ENCODE results near the gene TMEM63B.

- TF ChIP-seq ZNF263 (CRISPR knock-in tag; IDR thresholded peaks at IDR 0.05; ENCODE audit: borderline replicate concordance) (no peak), PCBP1 (IDR thresholded peaks at IDR 0.05; ENCODE audit: low read depth, low read length, poor library complexity, severe bottlenecking) (no peak), POLR2AphosphoS5 (IDR thresholded peaks at IDR 0.05; ENCODE audit: control insufficient read depth, insufficient read depth, low read depth, low read length) (no peak), SIX5 (IDR thresholded peaks at IDR 0.05; ENCODE audit: borderline replicate concordance in 1 of 2, insufficient read depth in 1 of 2, low read depth in 1 of 2, low read length in 2 of 2) (no peak), ATF2 (CRISPR knock-in tag; IDR thresholded peaks at IDR 0.05) (no peak), RBM25 (IDR thresholded peaks at IDR 0.05; ENCODE audit: low read depth, low read length, severe bottlenecking) (no peak), RBM22 (IDR thresholded peaks at IDR 0.05; ENCODE audit: low read depth, low read length, poor library complexity, severe bottlenecking) (no peak), TAF7 (tag; IDR thresholded peaks at IDR 0.05) (no peak), ZNF311 (CRISPR knock-in tag; IDR thresholded peaks at IDR 0.05) (no peak), NR2F6 (CRISPR knock-in tag; IDR thresholded peaks at IDR 0.05) (no peak), CTCF (IDR thresholded peaks at IDR 0.05 in 2 of 3, conservative IDR thresholded peaks at IDR 0.05 in 1 of 3; ENCODE audit: insufficient read depth in 2 of 3, low read depth in 1 of 3, low read length in 3 of 3) (no peak), MAX (CRISPR knock-in tag; IDR thresholded peaks at IDR 0.05) (no peak)
Measured at GRCh38 chr6:44169886-44170570, 42.7 kb downstream of the TMEM63B start.
